ENCODE results near the gene DENND4C. TPM values are rescaled to one million over a fixed set of nuclear protein-coding genes. Genes with fewer than 3 reads are reported as not detected.
A peak's percentile ranks its signal among the peaks of the same experiment; 100 is the strongest.

Gene DENND4C
- total RNA-seq, 1 experiment from 2014 or later: 22.6 TPM

- Mint-ChIP-seq H3K27ac (no peak overlapping the region), H3K27me3 (ENCODE audit: low read depth) (no peaks in the 10 kb centered on the region), H3K36me3 (peaks cover 20% of the 10 kb centered on the region), H3K4me1 (peaks cover 11% of the 10 kb centered on the region), H3K4me3 (no peak overlapping the region), H3K9me3 (peaks cover 24% of the 10 kb centered on the region)
- no peak for TF ChIP-seq ESRRA (CRISPR knock-in tag; IDR thresholded peaks at IDR 0.05; ENCODE audit: borderline replicate concordance)
- TF ChIP-seq ZNF671 (CRISPR knock-in tag; IDR thresholded peaks at IDR 0.05): no peak
- no peak for TF ChIP-seq FOXP4 (CRISPR knock-in tag; IDR thresholded peaks at IDR 0.05)
- no peak for TF ChIP-seq ZNF423 (CRISPR knock-in tag; IDR thresholded peaks at IDR 0.05)
- no peak for ATAC-seq
- DNase-seq (ENCODE audit: low spot score): no peak
- ChIA-PET POLR2A (no interaction called here), CTCF (no interaction called here)
Measured at GRCh38 chr9:19269582-19269981, 39.1 kb downstream of the DENND4C start.

- no peak overlapping the region for H3K27ac Mint-ChIP-seq
- H3K4me1 Mint-ChIP-seq: peaks cover 11% of the 10 kb centered on the region
- ATAC-seq (no peak), DNase-seq (ENCODE audit: low spot score) (no peak)
- no peak overlapping the region for H3K4me3 Mint-ChIP-seq
- ChIA-PET CTCF (no interaction called here), POLR2A (no interaction called here)
- no peak for TF ChIP-seq STAT6 (CRISPR knock-in tag; conservative IDR thresholded peaks at IDR 0.05; ENCODE audit: low read depth)
- TF ChIP-seq GABPB1 (CRISPR knock-in tag; IDR thresholded peaks at IDR 0.05): no peak
- TF ChIP-seq ARID4B (CRISPR knock-in tag; IDR thresholded peaks at IDR 0.05; ENCODE audit: borderline replicate concordance): no peak
- TF ChIP-seq GTF2I (CRISPR knock-in tag; conservative IDR thresholded peaks at IDR 0.05): peak; percentile 63; the same call in 1 of the 2 replicates
- no peak for TF ChIP-seq AFF4 (CRISPR knock-in tag; IDR thresholded peaks at IDR 0.05; ENCODE audit: borderline replicate concordance)
- peaks cover 23% of the 10 kb centered on the region for H3K36me3 Mint-ChIP-seq
- no peaks in the 10 kb centered on the region for H3K27me3 Mint-ChIP-seq (ENCODE audit: low read depth)
- H3K9me3 Mint-ChIP-seq: peaks cover 26% of the 10 kb centered on the region
Measured at GRCh38 chr9:19270421-19270949, 40.0 kb downstream of the DENND4C start.

Data from WTC11 (cell line).